GM19324 (cell line): ENCODE measurements around the gene MAGEA10.
"Not testable (repeated sequence)": the region's sequence is repeated elsewhere in the genome, so short reads cannot be mapped to it uniquely, and the experiment has no call there.

ENCODE experiments used
- ATAC-seq: cut with Tn5 transposase; IDR thresholded peaks from one replicate; pipeline ENCODE4 v1.9.1; 2021; ENCODE audit warnings: mild to moderate bottlenecking, moderate library complexity; ENCODE audit not compliant: unreplicated experiment, low FRiP score

The MAGEA10 gene

DNA sequence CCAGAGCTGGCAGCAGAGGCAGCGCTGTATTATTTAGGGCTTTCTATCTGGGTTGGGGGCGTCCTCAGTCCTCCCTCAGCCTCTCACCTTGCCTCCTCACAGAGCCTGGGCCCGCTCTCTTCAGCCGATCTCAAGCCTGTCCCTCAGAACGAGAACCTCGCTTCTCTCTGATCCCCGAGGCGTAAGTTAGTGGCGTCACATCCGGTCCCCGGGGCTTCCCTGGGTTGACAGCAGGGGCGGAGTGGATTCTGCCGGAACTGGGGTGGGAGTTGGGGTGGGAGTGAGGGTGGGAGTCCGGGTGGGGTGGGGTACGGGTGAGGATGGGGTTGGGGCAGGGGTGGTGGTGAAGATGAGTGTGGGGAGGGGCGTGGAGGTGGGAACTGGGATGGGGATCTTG is at the start of gene MAGEA10:
TSS of gene MAGEA10 (minus strand) at position 190 of the 397 bp plus-strand sequence. CDS start 2,957 bp downstream, outside the sequence.
- ATAC-seq = no peak

- ATAC-seq = no peak
Observed at GRCh38 chrX:152177497-152178269, 39.3 kb upstream of the MAGEA10 start.

DNA sequence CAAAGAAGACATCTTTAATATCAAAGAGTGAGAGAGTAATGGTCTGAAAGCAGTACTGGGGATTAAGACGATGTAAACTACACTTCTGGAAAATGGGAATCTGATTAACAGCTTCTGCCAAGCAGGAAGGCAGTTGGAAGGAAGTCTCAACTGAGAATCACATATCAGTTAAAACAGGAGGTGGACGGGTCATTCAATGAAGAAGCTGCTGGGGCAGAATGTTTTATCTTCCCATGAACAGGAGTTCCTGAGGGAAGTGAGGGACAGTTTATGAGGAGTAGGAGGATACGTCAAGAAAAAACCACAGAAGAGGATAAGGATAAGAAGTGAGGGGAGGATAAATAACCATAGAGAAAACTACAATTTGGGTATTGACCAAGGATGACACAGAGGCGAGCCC is 38.7 kb upstream of the MAGEA10 start:
- ATAC-seq = no peak

GRCh38 chrX:152175892-152176291 is 37.5 kb upstream of the MAGEA10 start:
- not testable (repeated sequence) for ATAC-seq

GRCh38 chrX:152173923-152174322 is 35.5 kb upstream of the MAGEA10 start:
- not testable (repeated sequence) for ATAC-seq

DNA sequence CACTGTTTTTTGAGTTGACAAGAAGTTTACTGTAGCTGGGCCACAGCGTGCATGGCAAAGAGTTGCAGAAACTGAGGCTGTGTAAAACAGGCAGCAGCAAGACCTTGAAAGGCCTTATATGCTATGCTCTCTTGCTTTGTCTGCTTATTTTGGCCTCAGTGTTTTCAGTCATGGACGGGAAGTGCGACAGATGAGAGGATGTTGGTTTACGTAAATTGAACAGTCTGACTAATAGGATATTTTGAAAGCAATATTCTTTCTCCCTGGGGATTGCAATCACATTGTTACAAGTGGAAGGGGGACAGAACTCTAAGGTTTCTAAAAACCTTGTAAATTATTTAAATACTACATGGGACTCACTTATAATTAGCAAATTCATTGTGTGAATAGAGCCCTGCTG is 32.2 kb upstream of the MAGEA10 start:
- ATAC-seq = no peak

DNA sequence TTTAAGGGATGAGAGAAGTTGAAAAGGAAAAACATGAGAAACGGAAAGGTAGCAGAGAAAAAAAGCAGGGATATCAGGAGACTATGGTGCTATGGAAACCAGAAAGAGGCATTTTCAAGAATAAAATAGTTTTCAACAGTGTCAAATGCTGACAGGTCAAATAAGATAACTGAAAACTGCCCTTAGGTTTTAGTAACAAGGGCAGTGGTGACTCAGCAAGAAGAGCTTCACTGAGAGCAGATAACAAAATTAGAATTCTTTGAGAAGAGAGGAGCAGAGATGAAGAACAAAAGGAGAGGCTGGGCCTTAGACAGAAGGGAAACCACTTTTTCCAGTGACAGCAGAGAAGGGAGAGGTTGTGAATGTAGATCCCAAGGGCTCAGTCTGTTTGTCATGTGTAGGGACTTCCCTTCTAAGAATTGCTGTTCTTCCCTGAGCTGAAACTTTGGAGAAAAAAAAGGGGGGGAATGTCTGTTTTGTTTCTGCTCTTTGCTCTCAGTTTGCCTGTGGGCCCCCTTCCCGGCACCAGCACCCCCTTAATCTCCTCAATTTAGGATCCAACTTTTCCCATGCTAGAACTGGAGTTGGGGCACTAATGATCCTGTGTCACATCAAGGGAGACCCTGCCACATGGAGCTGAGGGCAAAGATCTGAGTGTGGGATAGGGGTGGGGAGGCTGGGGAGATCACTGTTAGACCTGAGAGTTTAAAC is 26.8 kb upstream of the MAGEA10 start:
- ATAC-seq = no peak

DNA sequence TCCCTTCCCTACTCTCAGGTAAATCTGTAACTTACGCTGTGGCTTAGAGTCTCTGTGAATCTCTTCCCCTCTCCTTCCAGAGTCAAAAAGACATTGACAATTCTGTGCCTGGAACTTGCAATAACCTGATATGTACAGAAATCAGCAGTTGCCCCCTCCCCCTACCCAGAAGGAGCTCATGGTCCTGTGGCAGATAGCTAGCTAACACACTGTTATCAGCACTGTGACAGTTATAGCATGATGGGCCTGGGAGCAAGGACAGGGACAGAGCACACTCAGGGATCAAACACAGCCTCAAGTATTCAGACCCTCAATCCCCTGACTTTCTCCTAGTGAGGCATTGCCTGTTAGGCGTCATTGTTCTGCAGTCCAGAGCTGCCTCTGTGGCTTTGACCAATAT is 18.7 kb upstream of the MAGEA10 start:
- ATAC-seq = no peak

DNA sequence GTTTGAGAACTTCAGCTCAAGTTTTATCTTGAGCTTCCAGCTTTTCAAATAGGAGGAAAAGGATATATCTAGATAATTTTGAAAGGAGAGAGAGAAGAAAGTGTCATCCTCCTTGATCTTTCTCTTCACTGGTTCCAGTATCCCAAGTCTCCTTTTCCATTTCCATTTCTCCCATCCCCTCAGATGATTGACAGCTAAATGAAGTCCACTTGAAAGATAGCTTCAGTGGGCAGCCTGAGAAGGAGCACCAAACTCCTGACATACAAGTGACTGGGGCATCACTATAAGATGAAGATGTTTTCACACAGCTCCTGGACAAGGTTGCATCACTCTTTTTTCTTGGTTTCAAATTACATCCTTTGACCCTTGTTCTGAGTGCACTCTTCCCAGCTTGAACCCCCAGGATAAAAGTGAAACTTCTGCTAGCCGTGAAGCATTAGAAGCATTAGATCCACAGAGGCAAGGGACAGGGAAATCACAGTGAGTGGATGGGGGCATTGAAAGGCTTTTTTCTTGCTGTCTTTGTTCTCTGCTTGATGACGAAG is 17.5 kb upstream of the MAGEA10 start:
- ATAC-seq = no peak

DNA sequence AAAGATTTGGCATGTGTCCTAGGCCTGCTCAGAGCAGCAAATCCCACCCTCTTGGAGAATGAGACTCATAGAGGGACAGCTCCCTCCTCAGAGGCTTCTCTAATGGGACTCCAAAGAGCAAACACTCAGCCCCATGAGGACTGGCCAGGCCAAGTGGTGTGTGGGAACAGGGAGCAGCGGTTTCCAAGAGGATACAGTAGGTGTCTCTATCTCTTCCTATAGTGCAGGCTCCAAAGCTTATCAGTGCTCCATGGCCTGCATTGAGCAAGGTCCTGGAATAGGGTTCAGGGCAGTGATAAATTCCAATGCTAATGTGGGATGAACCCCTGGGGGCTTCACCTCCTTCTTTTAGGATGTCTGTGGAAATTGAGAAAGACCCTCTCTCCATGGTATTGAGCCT is 15.7 kb upstream of the MAGEA10 start:
- ATAC-seq = no peak

GRCh38 chrX:152151256-152151655 is 12.9 kb upstream of the MAGEA10 start:
- ATAC-seq = no peak

DNA sequence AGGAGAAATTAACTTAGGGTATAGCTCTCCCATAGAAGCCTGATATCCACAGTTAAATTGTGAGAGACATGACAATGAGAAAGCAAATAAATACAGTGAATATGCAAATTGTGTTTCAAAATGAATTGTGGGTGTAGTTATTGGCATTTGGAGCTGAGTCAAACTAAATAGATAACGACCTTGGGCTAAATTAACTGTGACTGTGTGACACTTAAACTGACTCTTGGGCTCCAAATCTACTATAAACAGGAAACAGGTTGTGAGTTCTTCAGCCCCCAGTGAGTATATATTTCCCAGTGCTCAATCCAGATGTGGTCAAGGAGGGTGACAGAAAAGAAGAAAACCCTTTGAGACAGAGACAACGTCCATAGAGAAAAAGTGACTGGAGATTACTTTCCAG is 11.3 kb upstream of the MAGEA10 start:
- ATAC-seq = no peak

- ATAC-seq = no peak
Observed at GRCh38 chrX:152139589-152139988, 1.2 kb upstream of the MAGEA10 start.

DNA sequence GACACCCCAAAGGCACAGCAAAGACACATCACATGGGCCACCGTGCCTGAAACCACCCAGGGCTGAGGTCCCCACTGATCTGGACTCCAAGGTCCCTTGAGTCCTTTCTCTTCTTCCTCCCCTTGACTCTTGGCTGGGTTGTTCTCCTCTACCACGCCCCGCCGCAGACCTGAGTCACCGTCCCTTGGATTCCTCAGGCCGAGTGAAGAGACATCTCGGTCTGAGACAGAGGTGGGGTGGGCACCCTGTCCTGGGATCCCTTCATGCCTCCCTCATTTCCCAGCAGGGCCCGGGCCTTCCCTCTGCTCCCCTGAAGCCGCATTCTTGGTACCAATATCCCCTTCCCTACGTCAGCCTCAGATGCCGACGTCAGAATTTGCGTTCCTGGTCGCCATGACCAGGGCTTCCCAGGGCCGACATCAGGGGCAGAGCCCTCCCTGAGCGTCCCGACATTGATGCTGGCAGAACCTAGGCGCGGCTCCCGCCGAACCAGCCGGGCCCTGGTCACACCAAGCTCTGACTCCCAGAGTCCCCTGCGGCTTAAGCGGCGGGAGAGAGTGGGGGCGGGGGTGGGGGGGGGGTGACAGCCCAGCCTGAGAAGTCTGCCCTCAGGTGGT is 498 bp downstream of the MAGEA10 start:
- no peak for ATAC-seq

DNA sequence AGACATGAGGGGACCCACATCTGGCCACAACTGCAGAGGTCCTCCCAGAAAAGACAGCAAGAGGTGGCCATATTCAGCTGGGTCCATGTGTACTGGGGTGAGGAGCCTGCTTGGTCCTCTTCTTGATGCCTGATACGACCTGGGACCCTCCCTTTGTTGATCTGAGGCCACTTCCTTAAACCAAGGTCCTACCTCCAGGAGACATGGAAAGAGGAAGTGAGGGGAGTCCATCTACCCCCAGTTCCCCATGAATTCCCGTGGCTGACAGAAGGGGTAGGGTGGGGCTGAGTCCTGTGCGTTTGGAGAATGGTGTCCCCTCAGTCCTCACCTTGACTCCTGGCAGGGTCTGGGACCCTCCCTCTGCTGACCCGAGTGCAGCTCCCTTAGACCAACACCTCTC is 2.1 kb downstream of the MAGEA10 start:
- no peak for ATAC-seq

DNA sequence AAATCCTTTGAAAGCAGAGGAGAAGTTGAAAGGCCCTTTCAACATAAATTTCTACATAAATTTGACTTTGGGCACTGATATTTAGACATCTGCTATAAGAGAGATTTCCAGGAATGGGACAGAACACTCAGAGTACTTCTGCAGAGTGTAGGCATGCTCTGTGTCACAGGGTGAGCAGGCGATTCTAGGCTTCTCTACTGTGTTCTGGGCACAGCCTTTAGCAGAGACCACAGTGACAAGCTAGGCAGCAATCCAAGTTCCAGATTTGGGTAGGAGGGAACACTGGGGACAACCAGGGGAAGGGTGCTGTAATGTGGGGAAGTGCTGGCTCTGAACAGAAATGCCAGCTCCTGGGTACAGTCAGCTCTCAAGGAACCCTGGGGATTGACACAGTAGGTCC is 6.9 kb downstream of the MAGEA10 start:
- ATAC-seq = no peak

GRCh38 chrX:152129069-152129844 is 9.1 kb downstream of the MAGEA10 start:
- not testable (repeated sequence) for ATAC-seq

GRCh38 chrX:152117305-152117704 is 21.1 kb downstream of the MAGEA10 start:
- ATAC-seq = no peak

GRCh38 chrX:152108527-152108926 is 29.9 kb downstream of the MAGEA10 start:
- no peak for ATAC-seq

DNA sequence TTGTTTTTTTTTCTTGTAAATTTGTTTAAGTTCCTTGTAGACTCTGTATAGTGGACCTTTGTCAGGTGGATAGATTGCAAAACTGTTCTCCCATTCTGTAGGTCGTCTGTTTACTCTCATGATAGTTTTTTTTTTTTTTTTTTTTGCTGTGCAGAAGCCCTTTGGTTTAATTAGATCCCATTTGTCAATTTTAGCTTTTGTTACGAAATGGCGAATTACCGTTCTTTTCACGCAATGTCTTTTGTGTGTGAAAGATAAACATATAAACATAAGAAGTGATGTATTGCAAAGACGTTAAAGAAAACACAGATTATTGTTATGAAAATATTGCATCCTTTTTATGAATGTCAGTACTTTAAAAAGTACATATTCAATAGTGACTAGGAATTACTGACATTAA is 34.5 kb downstream of the MAGEA10 start:
- ATAC-seq = no peak

DNA sequence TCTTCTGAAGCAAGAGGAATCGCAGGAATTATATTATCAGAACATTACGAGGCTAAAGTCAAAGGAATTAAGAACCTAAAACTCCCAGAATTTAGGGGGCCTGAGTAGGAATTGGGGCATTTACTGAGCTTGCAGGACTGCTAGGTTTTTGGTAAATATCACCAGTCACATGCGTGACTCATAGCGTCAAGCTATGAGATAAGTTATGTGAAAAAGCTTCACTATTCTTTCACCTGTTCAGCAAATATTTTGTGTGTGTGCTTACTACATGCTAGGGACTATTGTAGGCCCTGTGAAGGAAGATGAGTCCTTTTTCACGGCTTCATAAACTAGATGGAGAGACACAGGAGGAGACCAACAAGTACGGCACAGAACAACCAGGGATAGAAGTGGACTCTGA is 52.2 kb downstream of the MAGEA10 start:
- ATAC-seq = no peak
